Activated T-cell treated with anti-CD3 and anti-CD28 coated beads for 24 hours (primary cell): Measurements from ENCODE around the gene GDPD4.

Source experiments
- DNase-seq: peaks from one replicate; pipeline ENCODE4 v3.0.0-alpha.2; 2020; ENCODE audit warnings: low read depth

Gene GDPD4

DNA sequence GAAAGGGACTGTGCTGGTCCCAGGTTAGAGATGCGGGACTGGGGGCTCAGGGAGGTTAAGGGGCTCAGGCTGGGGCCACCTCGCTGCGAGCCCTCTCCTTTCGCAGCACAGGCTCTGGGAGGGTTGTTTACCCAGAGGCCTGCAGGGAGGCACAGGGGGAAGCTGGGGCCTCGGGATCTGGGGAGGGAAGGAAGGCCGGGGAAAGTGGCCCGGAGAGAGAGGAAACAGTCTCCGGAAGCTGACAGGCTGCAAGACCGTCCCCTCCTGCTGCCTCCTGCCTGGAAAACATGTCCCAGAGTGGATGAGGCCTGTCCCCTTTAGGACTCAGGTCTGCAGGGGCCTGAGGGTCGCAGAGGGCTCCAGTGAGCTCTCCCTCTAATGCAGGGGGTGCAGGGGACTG is 128.0 kb downstream of the GDPD4 start:
- no peak for DNase-seq

DNA sequence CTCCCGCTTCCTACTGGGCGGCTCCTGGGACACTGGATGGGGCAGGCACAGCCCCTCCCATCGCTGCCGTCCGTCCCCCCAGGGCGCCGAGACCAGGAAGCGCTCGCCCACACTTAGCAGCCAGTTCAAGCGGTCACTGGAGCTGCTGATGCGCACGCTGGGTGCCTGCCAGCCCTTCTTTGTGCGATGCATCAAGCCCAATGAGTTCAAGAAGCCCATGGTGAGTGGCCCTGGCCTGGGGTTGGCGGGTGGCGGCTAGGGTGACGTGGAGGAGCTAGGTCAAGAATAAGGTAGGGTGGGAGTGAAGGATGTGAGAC is 128.9 kb downstream of the GDPD4 start:
- no peak for DNase-seq

DNA sequence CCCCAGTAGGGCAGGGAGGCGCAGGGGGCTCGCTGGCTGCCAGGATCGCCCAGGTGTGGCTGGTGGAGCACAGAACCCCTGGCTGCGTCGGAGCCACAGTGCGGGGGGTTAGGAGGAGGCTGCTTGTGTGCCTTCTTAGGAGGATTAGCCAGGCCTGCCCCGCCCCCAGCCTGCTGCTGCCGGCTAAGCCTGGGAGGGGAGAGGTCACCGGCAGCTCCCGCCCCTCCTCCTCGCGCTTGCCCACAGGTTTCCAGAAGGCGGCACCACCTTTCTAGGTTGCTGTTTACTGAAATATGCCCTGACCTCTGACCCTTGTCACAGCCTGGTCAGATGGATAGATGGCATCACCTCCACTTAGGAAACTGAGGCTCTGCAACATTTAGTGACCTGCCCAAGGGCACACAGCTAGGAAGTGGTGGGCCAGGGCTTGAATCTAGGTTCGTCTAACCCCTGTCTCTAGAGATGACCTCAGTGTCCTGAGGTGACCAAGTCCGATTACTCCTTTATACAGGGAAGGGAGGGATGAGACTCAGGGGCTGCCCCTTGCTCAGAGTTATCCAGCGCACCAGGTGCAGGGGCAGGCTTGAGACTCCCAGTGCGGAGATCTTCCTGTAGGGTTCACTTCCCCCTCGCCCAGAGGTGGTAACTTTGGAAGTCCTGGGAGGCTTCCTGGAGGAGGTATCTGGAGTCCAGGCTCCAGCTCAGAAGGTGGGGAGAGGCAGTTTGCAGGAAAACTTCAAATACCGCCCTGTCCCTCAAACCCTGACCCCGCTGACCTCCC is 129.4 kb downstream of the GDPD4 start:
- no peak for DNase-seq

DNA sequence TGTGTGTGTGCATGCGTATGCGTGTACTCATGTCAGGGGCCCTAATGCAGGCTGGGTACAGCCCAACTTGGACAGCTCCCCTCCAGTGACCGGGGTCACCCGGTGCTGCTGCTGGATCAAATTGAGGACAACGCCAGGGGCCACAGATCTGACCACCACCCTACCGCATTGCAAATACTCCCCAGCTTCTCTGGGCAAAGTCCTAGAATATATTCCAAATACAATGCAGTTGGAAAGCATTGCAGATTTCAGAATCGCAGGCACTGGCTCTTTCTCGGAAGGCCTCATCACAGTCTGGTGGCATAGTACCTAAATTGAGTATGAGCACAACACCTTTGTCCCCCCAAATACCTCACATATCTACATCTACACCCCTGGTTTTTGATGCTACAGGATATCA is 130.2 kb downstream of the GDPD4 start:
- DNase-seq = no peak

DNA sequence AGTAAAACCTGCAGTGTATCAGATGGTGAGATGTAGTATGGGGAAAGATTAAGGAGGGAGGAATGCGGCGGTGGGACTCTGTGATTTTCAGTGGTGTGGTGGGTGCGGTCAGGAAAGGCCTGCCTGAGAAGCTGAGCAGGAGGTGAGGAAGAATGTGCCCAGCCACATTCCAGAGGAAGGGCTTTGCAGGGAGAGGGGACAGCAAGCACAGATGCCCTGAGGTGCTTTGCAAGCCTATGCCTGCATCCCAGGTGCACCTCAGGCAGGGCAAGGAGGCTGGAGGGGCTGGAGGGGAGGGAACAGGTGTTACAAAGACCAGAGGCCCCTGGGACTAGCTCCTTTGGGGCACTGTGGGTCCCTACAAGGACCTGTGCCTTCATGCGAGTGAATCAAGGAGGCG is 131.4 kb downstream of the GDPD4 start:
- DNase-seq = no peak

DNA sequence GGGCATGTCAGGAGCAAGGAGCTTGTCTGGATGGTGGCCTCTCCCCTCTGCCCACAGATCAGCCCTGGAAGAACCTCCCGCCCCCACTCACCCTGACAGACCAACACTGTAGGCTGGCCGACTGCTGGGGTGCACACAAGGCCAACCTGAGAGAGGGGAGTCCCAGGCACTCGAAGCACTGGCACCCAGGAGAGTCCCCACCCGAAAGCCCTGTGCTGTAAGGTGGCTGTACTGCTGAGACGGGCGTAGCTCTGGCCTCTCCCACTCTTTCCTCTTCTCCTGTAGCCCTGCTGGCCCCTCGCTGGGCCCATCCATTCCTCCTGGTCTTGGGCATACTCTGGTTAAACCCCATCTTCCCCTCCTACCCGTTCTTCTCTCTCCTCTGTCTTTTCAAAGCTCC is 133.7 kb downstream of the GDPD4 start:
- DNase-seq = no peak

DNA sequence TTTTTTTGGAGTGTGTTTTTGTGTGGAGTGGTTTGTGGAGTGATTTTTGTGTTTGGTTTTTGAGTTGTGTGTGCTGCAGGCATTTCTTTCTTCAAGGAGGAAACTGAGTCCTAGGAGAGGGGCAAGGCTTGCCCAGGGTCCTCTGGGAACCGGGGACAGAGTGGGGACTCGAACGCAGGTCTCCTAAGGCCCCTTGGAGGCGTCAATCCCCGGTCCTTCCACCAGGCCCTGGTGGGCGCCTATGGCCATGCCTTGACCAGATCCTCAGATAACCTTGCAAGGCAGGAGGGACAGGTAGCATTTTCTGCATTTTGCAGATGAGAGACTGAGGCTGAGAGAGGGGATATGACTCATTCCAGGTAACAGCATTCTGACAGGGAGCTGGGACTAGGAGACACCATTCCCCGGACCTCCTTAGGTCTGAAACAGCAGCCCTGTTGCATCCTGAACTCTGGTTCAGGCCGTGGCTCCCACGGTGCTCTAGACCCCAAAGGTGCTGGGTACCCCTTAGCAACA is 134.3 kb downstream of the GDPD4 start:
- no peak for DNase-seq
